Adipocyte (in vitro differentiated cells): ENCODE data around the gene GANC.
"Not testable (repeated sequence)": the region's sequence is repeated elsewhere in the genome, so short reads cannot be mapped to it uniquely, and the experiment has no call there.

Experiments
- DNase-seq: peaks from one replicate; pipeline ENCODE4 v3.0.0-alpha.2; 2015; ENCODE audit warnings: low read depth
- H3K27me3 ChIP-seq: replicated peaks from 2 replicates; pipeline ENCODE4 v1.7.0; 2013; ENCODE audit warnings: mild to moderate bottlenecking, low read length, moderate library complexity; ENCODE audit not compliant: control insufficient read depth, insufficient read depth
- H3K36me3 ChIP-seq: 2 replicates; pipeline ENCODE4 v1.7.0; 2013; ENCODE audit warnings: low read length, mild to moderate bottlenecking, moderate library complexity; ENCODE audit not compliant: control insufficient read depth, insufficient read depth, severe bottlenecking
- H3K4me1 ChIP-seq: 2 replicates; pipeline ENCODE4 v1.7.0; 2013; ENCODE audit warnings: mild to moderate bottlenecking, low read length, moderate library complexity; ENCODE audit not compliant: control insufficient read depth, insufficient read depth
- H3K4me3 ChIP-seq: 2 replicates; pipeline ENCODE4 v1.7.0; 2013; ENCODE audit warnings: mild to moderate bottlenecking, low read length, moderate library complexity
- H3K9ac ChIP-seq: 2 replicates; pipeline ENCODE4 v1.7.0; 2013; ENCODE audit warnings: mild to moderate bottlenecking, low read length, moderate library complexity
- H3K9me3 ChIP-seq: 2 replicates; pipeline ENCODE4 v1.7.0; 2013; ENCODE audit warnings: mild to moderate bottlenecking, low read length, moderate library complexity; ENCODE audit not compliant: control insufficient read depth

The GANC gene

GRCh38 chr15:42283671-42284070, 10.7 kb downstream of the GANC start:
- H3K9me3 ChIP-seq: no peaks in the 10 kb centered on the region
- H3K4me3 ChIP-seq: no peak overlapping the region
- H3K36me3 ChIP-seq: peaks cover 40% of the 10 kb centered on the region

GRCh38 chr15:42284551-42284950, 11.6 kb downstream of the GANC start:
- H3K4me1 ChIP-seq: peaks cover 27% of the 10 kb centered on the region
- H3K36me3 ChIP-seq: peaks cover 42% of the 10 kb centered on the region
- no peaks in the 10 kb centered on the region for H3K9me3 ChIP-seq
- DNase-seq: no peak
- H3K9ac ChIP-seq: no peak overlapping the region
- no peaks in the 10 kb centered on the region for H3K27me3 ChIP-seq
- H3K4me3 ChIP-seq: no peak overlapping the region

More at GRCh38 chr15:42283671-42284070, 10.7 kb downstream of the GANC start:
- H3K9ac ChIP-seq: no peak overlapping the region
- peaks cover 27% of the 10 kb centered on the region for H3K4me1 ChIP-seq
- DNase-seq: no peak
- H3K27me3 ChIP-seq: no peaks in the 10 kb centered on the region

- DNase-seq: peak; percentile 49
Measured at GRCh38 chr15:42285034-42285433, 12.0 kb downstream of the GANC start.

GRCh38 chr15:42286445-42287029, 13.5 kb downstream of the GANC start:
- Histone ChIP-seq H3K36me3 (peaks cover 41% of the 10 kb centered on the region), H3K4me1 (peaks cover 27% of the 10 kb centered on the region), H3K27me3 (no peaks in the 10 kb centered on the region), H3K9ac (peak overlapping the region; percentile 39), H3K4me3 (peak overlapping the region; percentile 30), H3K9me3 (no peaks in the 10 kb centered on the region)
- DNase-seq: peak; percentile 75

More at GRCh38 chr15:42285034-42285433, 12.0 kb downstream of the GANC start:
- Histone ChIP-seq H3K27me3 (no peaks in the 10 kb centered on the region), H3K4me1 (peaks cover 27% of the 10 kb centered on the region), H3K9ac (no peak overlapping the region), H3K36me3 (peaks cover 40% of the 10 kb centered on the region), H3K4me3 (no peak overlapping the region), H3K9me3 (no peaks in the 10 kb centered on the region)

- no peak overlapping the region for H3K4me3 ChIP-seq
- H3K36me3 ChIP-seq: peaks cover 44% of the 10 kb centered on the region
- DNase-seq: no peak
- H3K27me3 ChIP-seq: no peaks in the 10 kb centered on the region
- no peak overlapping the region for H3K9ac ChIP-seq
- H3K9me3 ChIP-seq: no peaks in the 10 kb centered on the region
- H3K4me1 ChIP-seq: peaks cover 27% of the 10 kb centered on the region
Measured at GRCh38 chr15:42287931-42288330, 14.9 kb downstream of the GANC start.

- H3K36me3 ChIP-seq: peaks cover 46% of the 10 kb centered on the region
- H3K9ac ChIP-seq: no peak overlapping the region
- H3K27me3 ChIP-seq: no peaks in the 10 kb centered on the region
- no peak overlapping the region for H3K4me3 ChIP-seq
- peaks cover 27% of the 10 kb centered on the region for H3K4me1 ChIP-seq
- no peak for DNase-seq
- no peaks in the 10 kb centered on the region for H3K9me3 ChIP-seq
Measured at GRCh38 chr15:42289166-42289565, 16.2 kb downstream of the GANC start.

GRCh38 chr15:42301004-42301403, 28.0 kb downstream of the GANC start:
- not testable (repeated sequence) for DNase-seq, H3K27me3 ChIP-seq, H3K4me3 ChIP-seq, H3K9ac ChIP-seq, H3K4me1 ChIP-seq, H3K9me3 ChIP-seq
- H3K36me3 ChIP-seq: peaks cover 17% of the 10 kb centered on the region

- DNase-seq: no peak
- Histone ChIP-seq H3K36me3 (peaks cover 43% of the 10 kb centered on the region), H3K9me3 (no peaks in the 10 kb centered on the region), H3K4me3 (no peak overlapping the region), H3K9ac (no peak overlapping the region), H3K4me1 (no peaks in the 10 kb centered on the region), H3K27me3 (no peaks in the 10 kb centered on the region)
Measured at GRCh38 chr15:42306681-42307080, 33.7 kb downstream of the GANC start.

GRCh38 chr15:42313463-42313862, 40.5 kb downstream of the GANC start:
- peaks cover 36% of the 10 kb centered on the region for H3K36me3 ChIP-seq
- H3K4me3 ChIP-seq: no peak overlapping the region
- H3K9me3 ChIP-seq: no peaks in the 10 kb centered on the region
- no peak for DNase-seq
- H3K4me1 ChIP-seq: no peaks in the 10 kb centered on the region
- H3K27me3 ChIP-seq: no peaks in the 10 kb centered on the region
- H3K9ac ChIP-seq: no peak overlapping the region

GRCh38 chr15:42314818-42315217, 41.8 kb downstream of the GANC start:
- no peaks in the 10 kb centered on the region for H3K4me1 ChIP-seq
- H3K9me3 ChIP-seq: no peaks in the 10 kb centered on the region
- no peak overlapping the region for H3K4me3 ChIP-seq
- H3K36me3 ChIP-seq: peaks cover 30% of the 10 kb centered on the region
- H3K9ac ChIP-seq: no peak overlapping the region
- no peak for DNase-seq
- H3K27me3 ChIP-seq: no peaks in the 10 kb centered on the region

GRCh38 chr15:42315521-42315920, 42.5 kb downstream of the GANC start:
- H3K27me3 ChIP-seq: no peaks in the 10 kb centered on the region
- H3K9ac ChIP-seq: no peak overlapping the region
- peaks cover 23% of the 10 kb centered on the region for H3K36me3 ChIP-seq
- H3K4me3 ChIP-seq: no peak overlapping the region
- H3K9me3 ChIP-seq: no peaks in the 10 kb centered on the region
- H3K4me1 ChIP-seq: no peaks in the 10 kb centered on the region
- no peak for DNase-seq

GRCh38 chr15:42316282-42316805, 43.3 kb downstream of the GANC start:
- H3K36me3 ChIP-seq: peaks cover 15% of the 10 kb centered on the region
- not testable (repeated sequence) for DNase-seq, H3K27me3 ChIP-seq, H3K4me3 ChIP-seq, H3K9ac ChIP-seq, H3K9me3 ChIP-seq, H3K4me1 ChIP-seq
